Measurements from ENCODE around the gene CXCR5.
"Not testable (repeated sequence)": the region's sequence is repeated elsewhere in the genome, so short reads cannot be mapped to it uniquely, and the experiment has no call there.

The CXCR5 gene, protein sequence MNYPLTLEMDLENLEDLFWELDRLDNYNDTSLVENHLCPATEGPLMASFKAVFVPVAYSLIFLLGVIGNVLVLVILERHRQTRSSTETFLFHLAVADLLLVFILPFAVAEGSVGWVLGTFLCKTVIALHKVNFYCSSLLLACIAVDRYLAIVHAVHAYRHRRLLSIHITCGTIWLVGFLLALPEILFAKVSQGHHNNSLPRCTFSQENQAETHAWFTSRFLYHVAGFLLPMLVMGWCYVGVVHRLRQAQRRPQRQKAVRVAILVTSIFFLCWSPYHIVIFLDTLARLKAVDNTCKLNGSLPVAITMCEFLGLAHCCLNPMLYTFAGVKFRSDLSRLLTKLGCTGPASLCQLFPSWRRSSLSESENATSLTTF

DNA sequence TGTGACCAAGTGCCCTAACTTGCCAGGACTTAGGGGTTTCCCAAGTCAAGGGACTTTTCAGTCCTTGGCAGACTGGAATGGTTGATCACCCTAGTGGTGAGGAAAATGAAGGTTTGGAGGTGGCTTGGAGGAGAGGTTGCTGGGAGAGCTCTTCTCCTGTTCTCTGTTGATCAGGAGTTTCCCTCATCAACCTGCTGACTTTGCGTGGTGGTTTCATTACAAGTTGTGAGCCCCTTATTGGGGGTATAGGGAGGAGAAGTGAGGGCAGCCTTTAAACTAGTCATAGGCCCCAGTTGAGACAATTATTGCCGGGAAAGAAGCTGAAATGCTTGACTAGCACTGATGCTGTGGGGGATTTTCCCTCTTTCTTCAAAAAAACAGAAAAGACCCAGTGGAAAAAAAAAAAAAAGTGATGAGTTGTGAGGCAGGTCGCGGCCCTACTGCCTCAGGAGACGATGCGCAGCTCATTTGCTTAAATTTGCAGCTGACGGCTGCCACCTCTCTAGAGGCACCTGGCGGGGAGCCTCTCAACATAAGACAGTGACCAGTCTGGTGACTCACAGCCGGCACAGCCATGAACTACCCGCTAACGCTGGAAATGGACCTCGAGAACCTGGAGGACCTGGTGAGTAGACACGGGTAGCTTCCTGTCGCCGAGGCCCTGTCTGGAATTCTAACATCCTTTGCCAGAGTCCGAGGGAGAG lies at the start of gene CXCR5:
TSS of gene CXCR5 (plus strand) at position 525 of the 704 bp plus-strand sequence. CDS start at position 575, 50 bp downstream.
- no peak for DNase-seq (ENCODE audit: low spot score)

DNA sequence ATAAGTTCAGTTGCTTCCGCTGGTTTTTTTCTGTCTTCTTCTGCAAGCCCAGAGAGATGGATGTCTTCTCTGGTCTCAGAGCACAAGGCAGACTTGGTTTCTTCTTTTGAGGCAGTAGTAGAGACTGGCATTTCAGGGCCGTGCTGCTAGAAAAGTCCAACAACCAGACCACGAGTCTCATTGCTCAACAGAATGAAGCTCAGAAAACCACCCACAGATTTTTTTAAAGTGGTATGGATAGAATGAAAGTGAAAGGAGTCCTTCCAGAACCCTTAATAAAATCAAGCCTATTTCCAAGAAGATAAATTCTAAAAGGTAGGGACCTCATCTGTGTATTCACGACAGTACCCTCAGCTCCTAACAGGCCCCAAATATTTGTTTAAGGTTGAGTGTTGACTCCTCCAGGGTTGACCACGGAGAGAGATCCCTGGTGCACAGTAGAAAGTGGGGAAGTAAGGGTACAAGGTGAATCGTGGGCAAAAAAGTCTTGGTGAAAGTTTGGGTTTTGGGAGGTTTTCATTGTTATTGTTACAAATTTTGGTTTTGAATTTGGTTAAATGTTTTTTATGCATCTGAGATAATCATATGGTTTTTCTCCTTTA lies 49.2 kb upstream of the CXCR5 start:
- no peak for DNase-seq (ENCODE audit: low spot score)

DNA sequence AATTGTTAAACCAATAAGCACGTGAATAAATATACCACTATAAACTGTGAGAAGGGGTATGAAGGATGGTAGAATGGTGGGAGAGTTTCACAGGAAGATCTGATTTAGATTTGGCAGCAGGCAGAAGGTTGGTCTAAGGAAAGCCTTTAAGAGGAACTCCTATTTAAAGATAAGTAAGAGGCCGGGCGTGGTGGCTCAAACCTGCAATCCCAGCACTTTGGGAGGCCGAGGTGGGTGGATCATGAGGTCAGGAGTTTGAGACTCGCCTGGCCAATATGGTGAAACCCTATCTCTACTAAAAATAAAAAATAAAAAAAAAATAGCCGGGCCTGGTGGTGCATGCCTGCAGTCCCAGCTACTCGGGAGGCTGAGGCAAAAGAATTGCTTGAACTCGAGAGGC lies 45.8 kb upstream of the CXCR5 start:
- no peak for DNase-seq (ENCODE audit: low spot score)

DNA sequence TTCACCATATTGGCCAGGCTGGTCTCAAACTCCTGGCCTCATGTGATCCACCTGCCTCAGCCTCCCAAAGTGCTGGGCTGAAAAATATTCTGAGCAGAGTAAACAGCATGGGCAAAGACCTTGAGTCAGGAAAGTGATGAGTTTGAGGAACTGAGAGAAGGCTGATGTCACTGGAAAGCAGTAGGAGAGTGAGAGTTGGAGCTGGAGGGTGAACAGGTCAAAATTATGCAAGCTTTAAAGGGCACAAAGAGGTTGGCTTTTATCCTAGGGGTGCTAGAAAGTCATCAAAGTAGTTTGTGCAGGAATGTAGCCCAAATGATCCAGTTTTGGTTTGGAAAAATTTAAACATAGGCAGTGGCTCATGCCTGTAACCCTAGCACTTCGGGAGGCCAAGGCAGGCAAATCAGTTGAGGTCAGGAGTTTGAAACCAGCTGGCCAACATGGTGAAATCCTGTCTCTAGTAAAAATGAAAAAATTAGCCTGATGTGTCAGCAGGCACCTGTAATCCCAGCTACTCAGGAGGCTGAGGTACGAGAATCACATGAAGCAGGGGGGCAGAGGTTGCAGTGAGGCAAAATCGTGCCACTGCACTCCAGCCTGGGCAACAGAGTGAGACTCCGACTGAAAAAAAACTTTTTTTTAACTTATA lies 44.7 kb upstream of the CXCR5 start:
- DNase-seq (ENCODE audit: low spot score), result no peak

DNA sequence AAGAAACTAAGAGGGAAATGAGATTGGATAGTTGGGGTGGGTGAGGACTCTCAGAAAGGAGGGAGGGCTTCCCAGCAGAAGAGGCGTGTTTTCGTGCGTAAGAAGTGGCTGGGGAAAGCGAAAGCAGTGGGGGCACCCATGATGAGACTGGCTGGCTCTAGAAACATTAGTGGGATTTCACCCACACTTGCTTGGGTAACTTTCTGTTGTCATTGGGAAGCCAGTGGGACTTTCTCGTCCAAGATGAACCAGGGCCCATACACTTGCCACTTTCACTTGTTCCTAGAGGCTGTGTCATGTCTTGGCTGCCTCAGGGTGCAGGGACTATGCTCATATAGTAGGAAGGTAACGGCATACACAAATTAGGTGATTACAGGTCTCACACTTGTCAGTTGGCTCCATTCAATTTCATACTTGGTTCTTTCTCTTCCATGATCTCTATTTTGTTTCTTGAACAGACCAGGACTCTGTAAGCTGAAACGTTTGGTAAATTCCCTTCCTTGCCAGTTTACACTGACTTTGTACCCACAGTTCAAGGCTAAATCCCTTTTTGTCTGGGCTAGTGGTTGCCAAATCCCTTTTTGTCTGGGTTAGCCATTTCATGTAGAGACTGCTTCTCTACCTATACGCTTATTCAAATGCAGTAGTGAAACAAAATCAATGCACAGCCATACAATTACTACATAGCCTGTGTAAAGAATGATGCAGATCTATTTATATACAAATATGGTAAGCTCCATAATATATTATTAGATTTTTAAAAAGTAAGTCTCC lies 42.0 kb upstream of the CXCR5 start:
- DNase-seq (ENCODE audit: low spot score), result no peak

GRCh38 chr11:118842369-118842768 lies 41.3 kb upstream of the CXCR5 start:
- DNase-seq (ENCODE audit: low spot score), result no peak

- DNase-seq (ENCODE audit: low spot score), result not testable (repeated sequence)
Measured at GRCh38 chr11:118842843-118843242, 40.8 kb upstream of the CXCR5 start.

DNA sequence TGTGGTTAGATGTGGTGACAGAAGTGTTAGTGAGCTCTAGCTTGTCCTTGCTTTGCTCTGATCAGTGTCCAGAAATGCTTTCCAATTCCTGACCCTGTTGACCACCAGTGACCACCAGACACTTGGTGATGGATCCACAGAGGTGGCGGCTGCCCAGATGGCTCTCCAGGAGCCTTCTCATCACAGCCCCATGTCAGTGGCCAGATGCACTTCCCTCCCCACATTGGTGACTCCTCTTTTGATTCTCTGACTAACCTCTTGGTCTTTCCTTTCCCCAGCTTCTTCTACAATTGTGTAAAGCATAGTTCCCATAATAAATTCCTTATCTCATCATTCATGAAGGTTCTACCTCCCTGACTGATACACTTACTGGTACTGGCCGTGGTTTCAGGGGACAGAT lies 40.1 kb upstream of the CXCR5 start:
- DNase-seq (ENCODE audit: low spot score), result no peak

DNA sequence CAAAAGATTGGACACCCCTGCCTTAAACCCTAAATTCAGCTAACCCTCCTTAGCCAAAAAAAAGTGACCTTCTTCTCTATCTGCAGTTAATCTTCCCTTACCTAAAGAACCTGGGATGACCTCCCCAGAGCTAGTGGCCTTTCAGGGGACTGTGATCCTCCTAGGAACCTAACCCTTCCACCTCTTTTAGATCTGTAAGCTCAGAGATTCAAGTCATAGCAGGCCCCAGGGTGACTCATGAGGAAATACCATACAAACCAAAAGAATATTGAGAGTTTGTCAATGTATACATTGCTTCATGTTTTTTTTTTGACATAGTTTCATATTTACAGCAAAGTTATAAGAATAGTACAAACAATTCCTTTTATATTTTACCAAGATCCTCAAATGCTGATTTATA lies 38.3 kb upstream of the CXCR5 start:
- no peak for DNase-seq (ENCODE audit: low spot score)

DNA sequence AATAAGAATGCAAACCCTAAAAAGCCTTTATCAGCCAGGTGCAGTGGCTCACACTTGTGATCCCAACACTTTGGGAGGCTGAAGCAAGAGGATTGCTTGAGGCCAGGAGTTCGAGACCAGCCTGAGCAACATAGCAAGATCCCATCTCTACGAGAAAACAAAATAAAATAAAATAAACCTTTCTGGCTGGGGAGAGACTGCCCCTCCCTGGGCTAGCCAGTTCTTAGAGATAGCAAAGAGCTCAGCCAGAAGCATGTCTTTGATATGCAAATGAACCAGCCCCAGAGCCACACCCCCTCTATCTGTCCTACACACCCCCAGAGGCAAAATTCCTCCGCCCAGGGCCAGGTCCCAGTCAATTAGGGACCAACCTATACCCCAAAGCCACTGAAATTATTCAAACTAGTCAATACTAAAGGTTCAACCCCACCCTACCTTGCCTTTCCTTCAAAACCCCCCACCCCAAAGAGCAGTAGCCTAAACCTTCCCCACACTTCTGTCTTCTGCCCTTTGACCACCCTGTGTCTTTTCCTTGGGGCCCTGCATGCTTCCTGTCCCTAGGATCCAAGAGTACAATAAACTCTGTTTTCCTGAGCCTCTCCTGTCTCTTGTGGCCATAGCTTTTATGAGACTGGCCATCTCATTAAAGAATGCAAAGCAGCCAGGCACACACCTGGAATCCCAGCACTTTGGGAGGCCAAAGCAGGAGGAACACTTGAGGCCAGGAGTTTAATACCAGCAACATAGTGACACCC lies 37.3 kb upstream of the CXCR5 start:
- peak; percentile 56 for DNase-seq (ENCODE audit: low spot score)

GRCh38 chr11:118849825-118850224 lies 33.9 kb upstream of the CXCR5 start:
- no peak for DNase-seq (ENCODE audit: low spot score)

DNA sequence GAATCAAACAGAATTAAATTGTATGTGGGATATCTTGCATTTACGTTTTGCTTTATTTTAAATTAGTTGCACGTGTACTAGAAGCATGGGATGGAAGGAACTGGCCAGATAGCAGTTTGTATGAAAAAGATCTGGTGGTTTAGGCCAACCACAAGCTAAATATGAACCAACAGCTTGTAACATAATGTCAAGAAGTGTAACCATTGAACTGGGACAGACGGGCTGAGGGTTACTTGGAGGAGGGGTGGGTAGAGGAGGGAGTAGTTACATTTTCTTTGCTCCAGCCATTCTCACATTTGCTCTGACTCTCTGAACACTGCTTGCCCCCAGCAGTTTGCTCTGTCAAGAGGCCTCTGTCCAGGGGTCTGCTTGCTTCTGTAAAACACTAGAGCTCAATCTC lies 31.7 kb upstream of the CXCR5 start:
- no peak for DNase-seq (ENCODE audit: low spot score)

DNA sequence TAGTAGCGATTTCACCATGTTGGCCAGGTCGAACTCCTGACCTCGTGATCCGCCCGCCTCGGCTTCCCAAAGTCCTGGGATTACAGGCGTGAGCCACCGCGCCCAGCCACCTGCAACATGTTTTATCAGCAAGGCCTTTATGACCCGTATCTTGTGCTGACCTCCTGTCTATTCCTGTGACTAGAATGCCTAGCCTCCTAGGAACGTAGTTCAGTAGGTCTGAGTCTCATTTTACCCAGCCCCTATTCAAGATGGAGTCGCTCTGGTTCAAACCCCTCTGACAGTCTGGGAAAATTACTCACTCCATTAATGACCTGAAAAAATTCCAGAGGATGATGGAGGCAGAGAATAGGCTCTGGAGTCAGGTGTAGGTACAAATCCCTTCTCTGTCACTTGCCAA lies 30.0 kb upstream of the CXCR5 start:
- DNase-seq (ENCODE audit: low spot score), result no peak

DNA sequence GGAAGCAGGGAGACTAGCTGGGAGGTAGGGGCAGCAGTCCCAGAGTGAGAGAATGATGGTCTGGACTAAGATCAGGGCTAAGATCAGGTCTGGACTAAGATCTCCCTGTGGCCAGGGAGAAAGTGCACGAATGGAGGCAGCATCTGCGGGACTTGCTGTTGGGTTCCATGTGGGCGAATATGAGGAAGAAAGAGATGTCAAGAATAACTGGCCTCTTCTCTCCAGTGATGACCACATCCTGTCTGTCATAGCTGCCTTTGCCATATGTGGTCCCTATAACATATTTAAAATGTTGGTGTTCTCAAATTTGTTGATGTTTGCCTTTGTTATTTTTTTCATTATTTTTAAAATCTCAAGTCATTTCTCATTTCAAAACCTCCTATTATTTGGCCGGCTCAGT lies 27.4 kb upstream of the CXCR5 start:
- DNase-seq (ENCODE audit: low spot score), result no peak

DNA sequence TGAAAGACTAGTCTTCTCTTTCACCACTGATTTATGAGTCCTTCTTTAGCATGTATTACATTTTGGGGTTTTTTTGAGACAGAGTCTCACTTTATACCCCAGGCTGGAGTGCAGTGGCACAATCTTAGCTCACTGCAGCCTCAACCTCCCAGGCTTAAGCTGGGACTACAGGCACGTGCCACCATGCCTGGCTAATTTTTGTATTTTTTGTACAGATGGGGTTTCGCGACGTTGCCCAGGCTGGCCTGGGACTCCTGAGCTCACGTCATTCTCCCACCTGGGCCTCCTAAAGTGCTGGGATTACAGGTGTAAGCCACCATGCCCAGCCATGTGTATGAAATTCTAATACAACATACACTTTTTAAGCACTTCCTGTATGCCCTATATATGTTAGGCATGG lies 26.3 kb upstream of the CXCR5 start:
- DNase-seq (ENCODE audit: low spot score), result no peak

- DNase-seq (ENCODE audit: low spot score), result no peak
Measured at GRCh38 chr11:118859973-118860372, 23.7 kb upstream of the CXCR5 start.

DNA sequence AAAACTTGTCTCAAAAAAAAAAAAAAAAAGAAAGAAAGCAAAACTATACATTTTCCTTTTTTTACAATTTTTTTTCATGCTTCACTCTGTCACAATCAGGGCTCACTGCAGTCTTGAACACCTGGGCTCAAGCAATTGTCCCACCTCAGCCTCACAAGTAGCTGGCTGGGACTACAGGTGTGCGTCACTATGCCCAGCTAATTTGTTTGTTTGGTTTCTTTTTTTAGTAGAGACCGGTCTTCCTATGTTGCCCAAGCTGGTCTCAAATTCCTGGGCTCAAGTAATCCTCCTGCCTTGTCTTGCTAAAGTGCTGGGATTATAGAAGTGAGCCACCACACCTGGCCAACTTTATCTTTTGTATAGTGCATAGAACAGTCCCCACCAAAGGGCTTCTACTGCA lies 15.0 kb upstream of the CXCR5 start:
- DNase-seq (ENCODE audit: low spot score), result no peak

- DNase-seq (ENCODE audit: low spot score), result peak; percentile 66
Measured at GRCh38 chr11:118870396-118871343, 13.0 kb upstream of the CXCR5 start.

GRCh38 chr11:118872403-118872821 lies 11.3 kb upstream of the CXCR5 start:
- DNase-seq (ENCODE audit: low spot score), result peak; percentile 2

GRCh38 chr11:118873804-118874203 lies 9.9 kb upstream of the CXCR5 start:
- DNase-seq (ENCODE audit: low spot score), result no peak
